Sigmoid colon (tissue), 7 donors: ENCODE measurements around the gene EMC6. TPM values are rescaled to one million over a fixed set of nuclear protein-coding genes. Genes with fewer than 3 reads are reported as not detected.
A peak's percentile ranks its signal among the peaks of the same experiment; 100 is the strongest.

ENCODE experiments used
- DNase-seq: peaks from one replicate; pipeline ENCODE4 v3.0.0-alpha.2; 2019
- H3K27ac ChIP-seq, 4 donors: fragments of 200-600 bp; sonication (generic); one replicate each; pipeline ENCODE4 v1.5.1; 2016 to 2019; ENCODE audit warnings: mild to moderate bottlenecking in 1 of 4
- H3K27me3 ChIP-seq, 3 donors: fragments of 200-600 bp; sonication (generic); one replicate each; pipeline ENCODE4 v1.5.1; 2019; ENCODE audit warnings: mild to moderate bottlenecking in 1 of 3
- H3K36me3 ChIP-seq, 4 donors: fragments of 200-600 bp; sonication (generic); one replicate each; pipeline ENCODE4 v1.5.1; 2016 to 2019
- H3K4me1 ChIP-seq, 4 donors: fragments of 200-600 bp; sonication (generic); one replicate each; pipeline ENCODE4 v1.5.1; 2017 to 2019
- H3K4me3 ChIP-seq, 4 donors: fragments of 200-600 bp; sonication (generic); one replicate each; pipeline ENCODE4 v1.5.1; 2017 to 2019; ENCODE audit warnings: mild to moderate bottlenecking in 2 of 4, moderate library complexity in 1 of 4
- H3K9me3 ChIP-seq, 4 donors: fragments of 200-600 bp in 3 of 4; sonication (generic) in 3 of 4; one replicate each; pipeline versions ENCODE4 v1.5.1 to v1.6.1; 2013 to 2019
- CTCF ChIP-seq, 4 experiments: fragments of 450-650 bp in 3 of 4; fragments of 200-600 bp in 1 of 4; IDR thresholded peaks; one replicate each; pipeline ENCODE4 v1.5.1; 2016 to 2019; ENCODE audit warnings: antibody characterized with exemption in 4 of 4, mild to moderate bottlenecking in 3 of 4, moderate library complexity in 2 of 4
- EP300 ChIP-seq, 4 donors: sonication (generic); formaldehyde crosslinking; IDR thresholded peaks; one replicate each; pipeline ENCODE4 v1.6.1; 2017; ENCODE audit warnings: antibody characterized with exemption in 4 of 4
- POLR2A ChIP-seq, 2 donors: fragments of 450-650 bp; IDR thresholded peaks; one replicate each; pipeline ENCODE4 v1.6.1; 2016; ENCODE audit warnings: antibody characterized with exemption in 2 of 2, mild to moderate bottlenecking in 2 of 2, moderate library complexity in 2 of 2
- POLR2AphosphoS5 ChIP-seq, 4 donors: sonication (generic); formaldehyde crosslinking; IDR thresholded peaks; one replicate each; pipeline ENCODE4 v1.6.1; 2017; ENCODE audit warnings: antibody characterized with exemption in 4 of 4
- WGBS, 2 donors: extraction: QIAGEN DNeasy Blood & Tissue Kit; methylation state at CpG; one replicate each; pipeline ENCODE4 v1.1.7; 2013; 5-methylcytosine and 5-hydroxymethylcytosine counted together
- intact Hi-C: fragments of 100-400 bp; cut with DNase I; formaldehyde crosslinking; loops from one replicate; pipeline ENCODE4 v1.15.1; 2023
- polyA plus RNA-seq, 3 donors: library from polyadenylated mRNA; stranded (reverse); fragments of 200-250 nt; gene quantifications; one replicate each; pipeline ENCODE4 v1.2.3, GENCODE V29; 2013
- total RNA-seq, 4 donors: library from RNA; depleted of rRNA; stranded (reverse); fragments of >200 nt; gene quantifications; one replicate each; pipeline ENCODE4 v1.1.0, GENCODE V29; 2016
- donor health status: healthy with polysubstance abuse.
- donor health status: Bipolar disorder and iron deficiency.
- donor health status: healthy.

Gene EMC6
- total and polyA plus RNA-seq, 7 donors: 4.4 to 90.5 (median 21.7) TPM

DNA sequence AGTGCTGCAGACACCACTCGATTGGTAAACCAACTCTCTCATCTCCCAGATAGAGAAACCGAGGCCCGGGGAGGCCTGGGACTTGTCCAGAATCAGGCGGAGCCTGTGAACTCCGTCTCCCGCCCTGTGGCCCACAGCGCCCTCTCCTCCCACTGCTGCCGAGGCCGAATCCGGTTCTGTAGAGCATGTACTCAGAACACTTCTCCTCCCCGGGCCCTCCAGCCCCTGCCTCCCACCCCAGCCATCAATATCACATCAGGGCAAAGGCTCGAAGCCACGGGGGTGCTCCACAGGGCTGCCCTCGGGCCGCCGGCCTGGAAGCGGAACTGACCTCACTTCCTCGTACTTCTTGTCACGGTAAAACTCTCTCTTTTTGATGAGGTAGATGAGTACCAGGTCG lies 13.0 kb downstream of the EMC6 start:
- H3K27me3 ChIP-seq: peaks cover 3 to 47% (median 13%) of the 10 kb centered on the region in 3 donors
- no peaks in the 10 kb centered on the region for H3K9me3 ChIP-seq
- 78 to 81% methylated on average over 20 of the region's 20 CpGs for WGBS, 2 donors
- H3K4me1 ChIP-seq: no peaks in the 10 kb centered on the region
- no peak for DNase-seq
- no peaks in the 10 kb centered on the region for H3K36me3 ChIP-seq
- no peak overlapping the region for H3K27ac ChIP-seq
- TF ChIP-seq POLR2AphosphoS5 (IDR thresholded peaks at IDR 0.05) (no peak), POLR2A (IDR thresholded peaks at IDR 0.05) (no peak), CTCF (IDR thresholded peaks at IDR 0.05) (no peak), EP300 (IDR thresholded peaks at IDR 0.05) (no peak)
- no peak overlapping the region for H3K4me3 ChIP-seq
- intact Hi-C loops: no loop called here

GRCh38 chr17:3682033-3682432 lies 13.4 kb downstream of the EMC6 start:
- Histone ChIP-seq H3K27ac (no peak overlapping the region), H3K36me3 (no peaks in the 10 kb centered on the region), H3K27me3 (peaks cover 3 to 47% (median 13%) of the 10 kb centered on the region in 3 donors), H3K9me3 (no peaks in the 10 kb centered on the region), H3K4me3 (no peak overlapping the region), H3K4me1 (no peaks in the 10 kb centered on the region)
- TF ChIP-seq POLR2AphosphoS5 (IDR thresholded peaks at IDR 0.05): no peak
- TF ChIP-seq CTCF (IDR thresholded peaks at IDR 0.05): no peak
- WGBS, 2 donors: 89 to 91% methylated on average over 12 of the region's 12 CpGs
- DNase-seq: no peak
- intact Hi-C loops: no loop called here

- TF ChIP-seq CTCF (IDR thresholded peaks at IDR 0.05) (peak in 3 of 4 experiments; percentile 50 to 77 (median 63)), POLR2A (IDR thresholded peaks at IDR 0.05) (no peak)
- WGBS, 2 donors: 27 to 30% methylated on average over 10 of the region's 10 CpGs
- H3K4me3 ChIP-seq: no peak overlapping the region
- DNase-seq: no peak
- H3K4me1 ChIP-seq: no peaks in the 10 kb centered on the region
- H3K36me3 ChIP-seq: no peaks in the 10 kb centered on the region
- no peaks in the 10 kb centered on the region for H3K9me3 ChIP-seq
- H3K27me3 ChIP-seq: peaks cover 3 to 50% (median 16%) of the 10 kb centered on the region in 3 donors
- intact Hi-C loops: no loop called here
- no peak overlapping the region for H3K27ac ChIP-seq
Measured at GRCh38 chr17:3683054-3683511, 14.5 kb downstream of the EMC6 start.

GRCh38 chr17:3685174-3685573 lies 16.6 kb downstream of the EMC6 start:
- Histone ChIP-seq H3K36me3 (no peaks in the 10 kb centered on the region), H3K4me1 (no peaks in the 10 kb centered on the region), H3K9me3 (no peaks in the 10 kb centered on the region), H3K27ac (no peak overlapping the region), H3K27me3 (peaks cover 7 to 59% (median 30%) of the 10 kb centered on the region in 3 donors), H3K4me3 (no peak overlapping the region)
- TF ChIP-seq EP300 (IDR thresholded peaks at IDR 0.05) (no peak), POLR2AphosphoS5 (IDR thresholded peaks at IDR 0.05) (no peak), CTCF (IDR thresholded peaks at IDR 0.05) (no peak), POLR2A (IDR thresholded peaks at IDR 0.05) (no peak)
- WGBS, 2 donors: 16 to 45% methylated on average over 13 of the region's 13 CpGs
- intact Hi-C loops: no loop called here
- DNase-seq: no peak

- Histone ChIP-seq H3K4me1 (no peaks in the 10 kb centered on the region), H3K4me3 (no peak overlapping the region), H3K27me3 (peaks cover 11 to 65% (median 55%) of the 10 kb centered on the region in 3 donors), H3K9me3 (no peaks in the 10 kb centered on the region), H3K36me3 (no peaks in the 10 kb centered on the region), H3K27ac (no peak overlapping the region)
- 43 to 58% methylated on average over 19 of the region's 19 CpGs for WGBS, 2 donors
- TF ChIP-seq CTCF (IDR thresholded peaks at IDR 0.05) (no peak), EP300 (IDR thresholded peaks at IDR 0.05) (no peak), POLR2AphosphoS5 (IDR thresholded peaks at IDR 0.05) (no peak), POLR2A (IDR thresholded peaks at IDR 0.05) (no peak)
- intact Hi-C loops: no loop called here
- no peak for DNase-seq
Measured at GRCh38 chr17:3688027-3688553, 19.5 kb downstream of the EMC6 start.
